Activated CD4-positive, CD25-positive, alpha-beta regulatory T cell treated with anti-CD3 and anti-CD28 coated beads, Interleukin-2, amount 50 U/mL, for 24 hours (primary cell): ENCODE data around the gene TNS2.

Source experiments
- ATAC-seq, 2 donors: fragments of 150-1000 bp; cut with Tn5 transposase; one replicate each; pipeline ENCODE4 v1.10.0; 2021; ENCODE audit warnings: mild to moderate bottlenecking in 1 of 2, moderate library complexity in 1 of 2

TNS2 gene

DNA sequence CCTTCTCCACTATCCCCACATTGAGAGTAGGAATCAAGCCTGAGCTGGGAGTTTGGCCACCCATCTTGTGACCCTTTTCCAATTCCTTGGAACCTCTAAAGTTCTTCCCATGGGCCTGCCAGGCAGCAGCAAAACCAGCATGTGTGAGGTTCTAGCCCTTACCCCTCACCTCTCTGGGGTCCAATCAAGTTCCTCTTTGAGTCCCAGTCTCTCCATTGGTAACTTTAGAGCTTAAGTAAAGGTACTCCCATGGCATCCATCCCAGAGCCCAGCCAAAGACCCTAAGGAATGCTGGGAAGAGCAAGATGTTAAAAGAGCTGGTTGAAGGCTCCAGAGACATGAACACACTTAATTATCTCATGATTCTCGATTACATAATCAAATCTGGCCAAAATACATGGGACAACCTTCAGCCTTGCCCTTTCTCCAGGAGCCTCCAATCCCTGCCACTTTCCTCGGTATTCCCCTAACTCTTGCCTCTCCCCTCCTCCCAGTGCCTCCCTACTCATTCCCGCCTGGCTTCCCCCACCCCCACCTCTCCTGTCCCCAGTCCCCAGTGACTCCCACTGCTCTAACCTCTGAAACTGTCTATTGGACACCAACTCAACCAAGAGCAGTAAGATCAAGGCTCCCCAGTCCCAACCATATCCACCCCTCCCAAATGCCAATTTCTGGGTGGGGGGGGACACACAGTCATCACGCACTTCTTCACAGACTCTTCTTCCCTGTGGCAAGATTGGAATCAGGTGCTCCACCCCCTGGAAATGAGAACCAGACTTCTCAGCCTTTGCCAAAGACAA lies 4.8 kb upstream of the TNS2 start:
- ATAC-seq = no peak

DNA sequence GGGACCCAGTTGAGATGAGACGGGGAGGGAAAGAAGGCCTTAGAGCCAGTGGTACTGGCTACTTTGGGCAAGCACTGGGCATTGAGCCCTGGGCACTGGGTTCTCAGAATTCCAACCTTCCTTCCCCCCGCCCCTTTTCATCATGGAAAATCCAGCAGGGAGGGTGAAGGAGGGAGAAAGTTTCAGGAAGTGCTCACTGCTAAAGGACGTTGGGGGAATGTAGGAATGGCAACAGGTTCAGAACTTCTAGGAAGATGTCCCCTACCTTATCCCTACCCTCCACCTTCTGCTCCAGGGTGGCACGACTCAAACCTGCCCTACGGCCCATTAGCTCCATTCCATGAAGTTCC lies 4.2 kb upstream of the TNS2 start:
- no peak for ATAC-seq

DNA sequence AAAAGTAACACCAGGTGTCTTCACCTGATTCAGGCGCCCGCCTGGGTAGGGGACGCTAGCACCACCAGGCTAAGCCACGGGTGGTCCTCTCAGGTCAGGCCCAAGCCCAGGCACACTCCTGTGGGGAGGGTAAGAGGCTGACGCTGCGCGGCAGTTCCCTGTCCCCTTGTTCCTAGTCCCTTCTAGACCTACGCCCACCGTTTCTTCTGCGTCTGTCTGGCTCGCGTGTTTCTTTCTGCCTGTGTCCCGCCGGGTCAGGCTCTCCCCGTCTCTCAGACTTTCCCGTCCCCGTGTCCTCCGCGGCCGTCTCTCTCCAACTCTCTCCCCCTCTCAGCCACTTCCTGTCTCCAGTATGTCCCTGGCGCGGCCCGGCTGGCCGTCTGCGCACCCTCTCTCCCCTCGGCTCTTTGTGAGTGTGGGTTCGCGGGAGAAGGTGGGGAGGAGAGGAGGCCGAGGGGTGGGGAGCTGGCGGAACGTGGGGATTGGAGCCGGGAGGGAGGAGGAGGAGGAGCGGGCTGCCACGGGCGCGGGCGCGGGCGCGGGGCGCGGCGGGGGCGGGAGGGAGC lies 3.1 kb upstream of the TNS2 start:
- peak; percentile 30 to 36 for ATAC-seq

DNA sequence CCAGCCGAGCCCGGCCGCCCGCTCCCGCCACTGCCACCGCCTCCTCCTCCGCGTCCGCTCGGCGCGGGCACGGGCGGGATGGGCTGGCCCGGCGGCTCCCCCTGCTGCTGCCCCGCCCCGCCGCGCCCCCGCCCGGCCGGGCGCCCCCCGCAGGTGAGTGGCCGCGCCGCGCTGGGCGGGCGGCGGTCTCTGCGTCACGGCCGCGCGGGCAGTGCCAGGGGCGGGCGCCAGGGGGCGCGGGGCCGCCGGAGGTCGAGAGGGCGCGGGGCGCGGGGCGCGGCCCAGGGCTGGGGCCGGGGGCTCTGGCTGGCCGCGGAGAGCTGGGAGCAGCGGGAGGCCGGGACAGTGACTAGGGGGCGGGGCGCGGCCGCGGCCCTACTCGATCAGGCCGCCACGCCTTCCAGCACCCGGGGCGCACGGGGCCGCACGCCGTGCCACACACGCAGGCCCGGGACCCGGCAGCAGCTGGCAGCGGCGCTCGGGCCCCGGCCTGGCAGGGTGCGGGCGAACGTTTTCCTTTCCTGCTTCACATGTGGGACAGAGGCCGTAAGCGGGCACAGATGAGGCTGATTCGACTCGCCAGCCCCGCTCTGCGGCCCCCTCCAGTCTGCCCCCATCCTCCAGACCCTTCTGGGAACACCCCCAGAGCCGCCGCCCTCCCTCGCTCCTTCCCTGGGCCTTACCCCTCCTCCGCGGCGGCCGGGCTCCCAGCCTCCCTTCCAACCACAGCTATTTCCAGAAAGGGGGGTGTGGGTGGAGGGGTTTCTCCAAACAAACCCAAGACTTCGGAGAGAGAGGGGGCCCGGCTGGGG lies 2.4 kb upstream of the TNS2 start:
- ATAC-seq = peak; percentile 74 to 78

DNA sequence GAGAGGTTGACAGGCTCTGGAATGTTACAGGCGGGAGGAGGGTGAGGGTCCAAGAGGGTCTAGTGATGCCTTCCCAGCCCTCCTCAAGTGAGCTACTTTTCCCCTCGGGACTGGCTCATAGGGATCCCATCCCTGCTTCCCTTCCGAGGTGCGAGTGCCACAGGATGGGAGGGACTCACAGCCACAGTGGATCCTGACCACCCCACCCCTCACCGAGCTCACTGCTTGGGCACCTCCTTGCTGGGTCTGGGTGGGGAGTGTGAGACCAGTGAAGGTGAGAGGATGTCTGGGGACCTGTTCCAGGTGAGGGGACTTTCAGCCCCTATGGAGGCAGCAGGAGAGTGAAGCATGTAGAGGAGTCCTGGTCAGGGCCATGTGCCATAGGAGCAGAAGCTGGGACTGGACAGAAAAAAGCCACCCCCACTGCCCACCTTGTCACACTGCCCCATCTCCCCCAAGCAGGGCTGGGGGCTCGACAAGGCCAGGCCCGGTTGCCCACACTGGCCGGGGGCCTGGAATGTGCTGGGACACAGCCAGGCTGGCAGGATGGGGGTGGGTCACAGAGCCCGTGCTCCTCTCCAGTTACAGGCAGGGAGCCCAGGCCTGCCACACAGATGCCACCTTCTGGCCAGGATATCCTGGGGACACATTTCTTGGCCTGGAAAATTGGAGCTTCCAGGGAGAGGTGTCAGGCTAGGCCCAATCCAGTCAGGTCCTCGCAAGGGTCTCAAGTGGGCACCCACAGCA lies 1.7 kb upstream of the TNS2 start:
- no peak for ATAC-seq

DNA sequence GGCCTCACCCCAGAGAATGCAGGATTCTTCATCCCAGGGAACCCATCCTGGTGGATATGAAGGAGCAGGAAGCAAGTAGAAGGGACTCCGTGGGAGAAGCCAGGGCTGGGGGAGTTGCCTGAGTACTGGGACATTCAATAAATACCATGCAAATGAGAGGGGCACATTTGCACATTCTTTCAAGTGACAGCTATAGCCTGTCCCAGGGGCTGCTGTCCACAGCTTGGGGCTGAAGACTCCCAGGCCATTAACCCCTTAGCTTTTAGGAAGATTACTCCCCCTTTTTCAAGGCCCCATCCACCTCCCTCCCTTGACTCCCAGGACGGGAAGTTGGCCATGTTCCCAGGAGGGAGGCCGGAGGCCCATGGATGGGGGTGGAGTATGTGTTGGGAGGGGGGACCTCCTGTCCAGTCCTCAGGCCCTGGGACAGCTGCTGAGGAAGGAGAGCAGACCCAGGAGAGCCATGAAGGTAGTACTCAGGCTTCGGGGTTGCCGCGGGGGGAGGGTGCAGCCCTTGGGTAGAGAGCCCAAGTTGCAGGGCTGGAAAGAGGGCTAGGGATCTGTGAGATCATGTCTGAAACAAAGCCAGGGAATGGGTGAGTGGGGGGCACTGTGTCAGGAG lies 974 bp upstream of the TNS2 start:
- no peak for ATAC-seq

DNA sequence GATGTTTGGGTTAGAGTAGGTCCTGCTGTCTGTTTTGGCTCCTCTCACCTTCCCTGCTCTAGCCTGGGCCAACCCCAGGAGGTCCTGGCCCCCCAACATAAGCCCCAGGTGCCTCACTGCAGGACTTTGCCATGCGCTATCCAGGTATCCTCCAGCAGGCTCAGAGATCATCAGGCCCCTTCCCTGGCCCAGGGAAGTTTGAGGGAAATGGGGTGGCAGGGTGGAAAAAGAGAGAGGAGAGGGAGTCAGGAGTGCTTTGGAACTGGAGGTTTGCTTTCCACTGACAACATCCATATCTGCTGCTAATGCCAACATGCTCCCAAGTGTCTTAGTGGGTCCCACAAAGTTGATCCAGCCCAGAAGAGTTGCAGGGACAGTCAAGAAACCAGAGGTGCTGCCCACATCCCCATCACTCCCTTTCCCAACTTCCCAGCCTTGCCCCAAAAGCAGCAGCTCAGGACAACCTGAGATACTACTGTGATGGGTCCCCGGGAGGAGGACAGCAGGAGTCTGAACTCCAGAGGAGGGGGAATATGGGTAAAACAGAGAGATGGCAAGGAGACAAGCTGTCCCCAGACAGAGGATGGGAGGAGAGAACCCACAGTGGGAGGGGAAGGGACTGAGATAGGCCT lies 677 bp downstream of the TNS2 start:
- no peak for ATAC-seq

DNA sequence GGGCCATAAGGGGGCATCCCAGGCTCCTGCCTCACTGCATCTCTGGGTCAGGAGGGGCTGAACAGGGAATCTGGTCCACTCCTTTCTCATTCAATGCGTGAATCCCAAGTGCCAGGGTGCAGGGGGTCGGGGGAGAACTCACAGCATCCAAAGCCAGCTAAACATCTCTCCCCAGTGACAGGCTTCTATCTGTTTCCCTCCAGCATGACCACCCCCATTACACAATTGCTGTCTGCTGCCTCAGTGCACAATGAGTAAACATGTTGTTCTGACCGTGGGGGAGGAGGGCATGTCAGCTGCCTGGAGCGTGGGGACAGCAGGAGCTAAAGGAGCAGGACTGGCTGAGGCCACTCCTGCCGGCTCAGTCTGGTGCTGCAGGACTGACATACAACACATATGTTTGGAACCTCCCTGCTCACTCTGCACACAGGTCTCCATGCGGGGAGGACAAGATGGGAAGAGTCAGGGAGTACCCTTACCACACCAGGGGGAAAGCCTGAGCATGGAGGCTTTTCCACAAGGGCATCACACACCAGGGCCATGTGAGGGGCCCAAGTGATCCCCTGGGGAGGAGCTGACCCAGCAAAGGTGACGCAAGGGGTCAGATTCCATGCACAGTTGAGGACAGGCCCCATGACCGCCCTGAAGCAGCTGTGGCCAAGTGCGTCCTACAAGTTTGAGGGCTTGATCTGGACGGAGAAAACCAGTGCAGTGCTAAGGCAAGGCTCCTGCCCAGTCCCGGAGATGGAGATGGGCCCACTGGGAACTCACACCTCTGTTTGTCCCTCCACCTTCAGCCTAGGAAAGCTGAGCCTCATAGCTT lies 1.4 kb downstream of the TNS2 start:
- ATAC-seq = no peak

DNA sequence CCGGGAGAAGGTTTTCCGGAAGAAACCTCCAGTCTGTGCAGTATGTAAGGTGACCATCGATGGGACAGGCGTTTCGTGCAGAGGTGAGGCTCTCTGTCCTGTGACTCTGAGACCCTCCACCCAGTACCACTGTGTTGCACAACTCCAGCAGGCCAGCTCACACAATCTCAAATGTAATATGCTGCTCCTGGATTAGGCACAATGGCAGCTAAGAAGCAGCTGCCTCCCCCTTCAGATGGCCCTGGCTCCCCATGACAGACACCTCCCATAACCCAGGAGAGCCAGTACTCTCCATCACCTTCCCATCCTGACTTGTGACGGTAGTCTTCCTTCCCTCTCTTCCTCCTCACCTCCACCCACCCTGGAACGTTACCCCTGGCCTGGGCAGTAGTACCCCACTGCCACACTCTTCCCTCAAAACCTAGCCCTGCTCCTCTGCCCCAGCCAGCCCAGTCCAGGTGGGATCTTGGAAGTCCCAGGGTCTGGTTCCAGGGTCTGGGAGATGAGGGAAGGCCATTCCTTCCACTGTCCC lies 2.1 kb downstream of the TNS2 start:
- no peak for ATAC-seq

DNA sequence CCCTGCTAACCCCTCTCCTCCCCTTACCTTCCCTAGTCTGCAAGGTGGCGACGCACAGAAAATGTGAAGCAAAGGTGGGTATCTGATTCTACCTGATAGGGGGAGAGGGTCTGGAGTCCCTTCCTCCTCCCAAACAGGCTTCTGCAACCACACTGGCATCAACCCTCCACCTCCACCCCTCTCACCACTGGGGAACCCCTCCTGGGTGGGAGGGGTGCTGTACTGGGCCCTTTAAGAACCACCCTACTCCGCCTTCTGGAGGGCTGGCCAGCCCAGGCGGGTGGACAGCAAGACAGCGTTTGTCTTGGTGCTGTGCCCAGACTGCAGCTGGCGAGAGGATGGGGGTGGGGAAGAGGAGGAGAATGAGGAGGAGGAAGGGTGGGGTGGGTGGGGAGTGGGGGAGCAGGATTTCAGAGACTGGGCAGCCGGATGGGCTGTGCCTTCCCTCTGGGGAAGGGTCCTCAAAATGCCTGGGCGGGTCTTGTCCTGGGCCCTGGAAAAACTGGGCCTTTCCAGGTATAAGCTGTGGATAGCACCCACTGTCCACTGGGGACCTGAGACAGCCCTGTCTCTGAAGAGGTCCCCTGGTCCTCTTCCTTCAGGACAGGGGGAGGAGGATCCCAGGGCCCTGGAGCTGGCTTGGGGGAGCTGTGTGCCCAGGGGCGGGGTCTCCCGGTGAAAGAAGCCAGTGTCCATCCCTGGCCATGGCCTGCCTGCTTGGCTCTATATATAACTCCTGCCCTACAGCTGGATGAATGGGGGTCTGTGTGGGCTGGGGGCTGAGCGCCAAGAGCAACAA lies 2.8 kb downstream of the TNS2 start:
- no peak for ATAC-seq

DNA sequence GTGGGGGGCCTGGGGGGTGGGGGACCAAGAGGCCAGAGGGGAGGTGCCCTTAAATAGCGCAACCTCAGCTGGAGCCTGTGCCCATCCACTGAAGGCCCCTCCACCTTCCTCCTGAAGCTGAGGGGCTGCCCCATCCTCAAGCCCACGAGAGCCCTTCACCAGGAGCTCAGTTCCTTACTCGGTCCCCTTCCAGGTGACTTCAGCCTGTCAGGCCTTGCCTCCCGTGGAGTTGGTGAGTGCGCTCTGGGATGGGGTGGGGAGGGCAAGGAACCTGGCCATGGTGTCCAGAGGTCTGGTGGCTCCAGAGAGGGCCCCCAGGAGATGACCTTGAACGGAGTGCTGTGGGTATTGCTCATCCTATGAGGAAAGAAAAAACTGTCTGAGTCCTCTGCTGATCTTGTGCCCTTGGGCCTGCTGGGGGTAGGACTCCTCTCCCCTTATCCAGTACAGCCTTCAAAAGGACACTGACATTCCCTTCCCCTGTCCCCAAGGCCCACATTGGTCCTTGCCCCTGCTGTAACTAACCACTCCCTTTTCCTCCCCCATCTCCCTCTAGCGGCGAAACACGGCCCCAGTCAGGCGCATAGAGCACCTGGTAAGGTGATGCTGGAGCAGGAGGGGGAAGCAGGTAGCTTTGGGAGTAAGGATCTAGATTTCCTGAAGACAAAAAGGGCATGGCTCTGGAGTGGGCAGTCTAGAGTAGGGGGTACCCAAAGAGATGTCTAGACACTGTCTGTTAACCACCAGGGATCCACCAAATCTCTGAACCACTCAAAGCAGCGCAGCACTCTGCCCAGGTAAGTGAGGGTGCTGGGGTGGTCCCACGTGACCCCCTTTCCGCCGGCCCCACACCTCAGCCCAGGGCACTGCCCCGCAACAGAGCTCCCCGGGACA lies 3.6 kb downstream of the TNS2 start:
- ATAC-seq = peak; percentile 12 to 27

DNA sequence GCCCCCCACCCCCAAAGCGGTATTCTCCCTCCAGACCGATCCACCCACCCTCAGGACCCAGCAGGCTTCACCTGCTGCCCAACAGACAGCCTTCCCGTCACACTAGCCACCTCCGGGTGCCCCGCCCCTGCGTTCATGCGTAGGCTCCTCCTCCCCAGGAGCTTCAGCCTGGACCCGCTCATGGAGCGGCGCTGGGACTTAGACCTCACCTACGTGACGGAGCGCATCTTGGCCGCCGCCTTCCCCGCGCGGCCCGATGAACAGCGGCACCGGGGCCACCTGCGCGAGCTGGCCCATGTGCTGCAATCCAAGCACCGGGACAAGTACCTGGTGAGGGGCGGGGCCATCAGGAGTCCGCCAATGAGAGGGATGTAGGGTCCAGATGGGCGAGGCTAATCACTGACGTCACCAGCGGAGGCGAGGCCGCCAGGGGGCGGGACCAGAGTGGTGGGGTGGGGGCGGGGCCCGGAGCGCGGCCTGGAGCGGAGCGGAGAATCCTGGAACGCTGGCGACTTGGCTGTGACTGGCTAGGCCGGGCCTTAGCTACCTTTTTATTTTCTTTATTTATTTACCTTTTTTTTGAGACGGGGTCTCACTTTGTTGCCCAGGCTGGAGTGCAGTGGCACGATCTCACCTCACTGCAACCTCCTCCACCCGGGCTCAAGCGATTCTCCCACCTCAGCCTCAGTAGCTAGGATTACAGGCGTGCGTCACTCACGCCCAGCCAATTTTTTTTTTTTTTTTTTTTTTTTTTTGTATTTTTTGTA lies 4.4 kb downstream of the TNS2 start:
- peak; percentile 94 to 95 for ATAC-seq

DNA sequence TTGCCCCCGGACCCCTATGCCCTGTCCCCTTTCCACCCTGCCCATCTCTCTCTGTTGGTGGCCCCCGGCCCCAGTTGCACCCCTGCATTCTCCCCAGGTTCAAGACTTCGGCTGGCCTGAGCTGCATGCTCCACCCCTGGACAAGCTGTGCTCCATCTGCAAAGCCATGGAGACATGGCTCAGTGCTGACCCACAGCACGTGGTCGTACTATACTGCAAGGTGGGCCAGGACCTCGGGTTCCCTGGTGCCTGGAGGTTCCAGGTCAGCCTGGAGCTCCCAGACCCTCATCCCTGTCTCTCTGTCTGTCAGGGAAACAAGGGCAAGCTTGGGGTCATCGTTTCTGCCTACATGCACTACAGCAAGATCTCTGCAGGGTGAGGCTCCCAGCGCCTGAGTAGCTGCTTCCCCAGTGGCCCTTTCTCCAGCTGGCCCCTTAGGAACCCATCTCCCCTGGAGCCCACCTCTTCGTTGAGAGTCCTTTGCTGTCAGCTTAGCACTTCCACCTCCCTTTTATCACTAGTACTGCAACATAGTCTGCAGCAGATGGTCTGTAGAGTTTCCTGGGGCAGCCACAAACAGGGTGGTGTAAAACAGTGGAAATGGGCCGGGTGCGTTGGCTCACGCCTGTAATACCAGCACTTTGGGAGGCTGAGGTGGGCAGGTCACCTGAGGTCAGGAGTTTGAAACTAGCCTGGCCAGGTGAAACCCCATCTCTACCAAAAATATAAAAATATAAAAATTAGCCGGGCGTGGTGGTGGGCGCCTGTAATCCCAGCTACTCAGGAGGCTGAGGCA lies 5.8 kb downstream of the TNS2 start:
- no peak for ATAC-seq

DNA sequence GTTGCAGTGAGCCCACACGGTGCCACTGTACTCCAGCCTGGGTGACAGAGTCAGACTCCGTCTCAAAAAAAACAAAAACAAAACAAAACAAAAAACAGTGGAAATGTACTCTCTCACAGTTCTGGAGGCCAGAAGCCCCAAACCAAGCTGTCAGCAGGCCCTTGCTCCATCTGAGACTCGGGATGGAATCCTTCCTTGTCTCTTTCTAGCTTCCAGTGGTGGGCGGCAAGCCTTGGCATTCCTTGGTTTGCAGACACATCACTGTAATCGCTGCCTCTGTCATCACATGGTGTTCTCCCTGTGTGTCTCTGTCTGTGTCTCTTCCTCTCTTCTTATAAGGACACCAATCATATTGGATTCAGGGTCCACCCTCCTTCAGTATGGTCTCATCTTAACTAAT lies 6.4 kb downstream of the TNS2 start:
- ATAC-seq = no peak

DNA sequence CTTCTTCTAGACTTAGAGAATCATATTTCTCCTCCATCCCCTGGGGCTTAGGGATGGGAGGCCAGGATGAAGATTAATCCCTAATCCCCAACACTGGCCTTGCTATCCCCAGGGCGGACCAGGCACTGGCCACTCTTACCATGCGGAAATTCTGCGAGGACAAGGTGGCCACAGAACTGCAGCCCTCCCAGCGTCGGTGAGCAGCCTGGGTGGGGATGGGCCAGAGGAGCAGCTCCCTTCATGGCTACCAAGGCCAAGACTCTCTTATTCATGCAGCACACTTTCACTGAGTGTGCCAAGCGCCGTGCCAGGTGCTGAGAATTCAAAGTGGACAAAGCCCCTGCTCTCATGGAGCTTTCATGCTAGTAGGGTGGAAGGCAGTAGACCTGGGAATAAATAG lies 7.0 kb downstream of the TNS2 start:
- ATAC-seq = no peak

DNA sequence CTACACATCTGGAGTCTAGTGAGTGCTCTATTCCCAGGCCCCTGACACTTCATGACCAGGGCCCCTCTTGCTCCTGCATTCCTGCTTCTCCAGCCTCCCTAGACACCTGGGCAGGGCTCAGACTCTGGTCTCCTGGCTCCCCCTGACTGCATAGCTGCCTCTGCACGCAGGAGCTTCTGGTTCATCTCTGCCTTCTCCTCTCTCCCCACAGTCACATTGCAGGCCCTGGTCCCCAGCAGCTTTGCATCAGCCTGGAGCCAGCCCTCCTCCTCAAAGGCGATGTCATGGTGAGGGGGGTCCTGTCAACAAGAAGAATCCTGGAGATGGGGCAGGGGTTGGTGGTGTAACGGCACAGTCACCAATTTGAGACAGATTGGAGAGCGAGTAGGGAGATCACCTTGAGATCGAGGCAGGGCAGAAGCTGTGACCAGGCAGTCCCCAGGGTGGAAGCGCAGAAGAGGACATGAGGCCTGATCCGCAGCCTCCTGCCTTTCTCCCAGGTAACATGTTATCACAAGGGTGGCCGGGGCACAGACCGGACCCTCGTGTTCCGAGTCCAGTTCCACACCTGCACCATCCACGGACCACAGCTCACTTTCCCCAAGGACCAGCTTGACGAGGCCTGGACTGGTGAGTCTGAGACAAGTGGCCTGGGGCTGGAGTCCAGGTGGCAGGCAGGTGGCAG lies 8.1 kb downstream of the TNS2 start:
- ATAC-seq = no peak
